NOMO-1 treated with dmso at 0.1 percent for 144 hours (cell line): Measurements from ENCODE around the gene C1QTNF5.
A peak's percentile ranks its signal among the peaks of the same experiment; 100 is the strongest.
"Not testable (repeated sequence)": the region's sequence is repeated elsewhere in the genome, so short reads cannot be mapped to it uniquely, and the experiment has no call there.

Source experiments
- DNase-seq: peaks from one replicate; lab custom pipeline; 2025; ENCODE audit not compliant: unreplicated experiment; lab: John Stamatoyannopoulos, UW

C1QTNF5 gene, protein sequence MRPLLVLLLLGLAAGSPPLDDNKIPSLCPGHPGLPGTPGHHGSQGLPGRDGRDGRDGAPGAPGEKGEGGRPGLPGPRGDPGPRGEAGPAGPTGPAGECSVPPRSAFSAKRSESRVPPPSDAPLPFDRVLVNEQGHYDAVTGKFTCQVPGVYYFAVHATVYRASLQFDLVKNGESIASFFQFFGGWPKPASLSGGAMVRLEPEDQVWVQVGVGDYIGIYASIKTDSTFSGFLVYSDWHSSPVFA

DNA sequence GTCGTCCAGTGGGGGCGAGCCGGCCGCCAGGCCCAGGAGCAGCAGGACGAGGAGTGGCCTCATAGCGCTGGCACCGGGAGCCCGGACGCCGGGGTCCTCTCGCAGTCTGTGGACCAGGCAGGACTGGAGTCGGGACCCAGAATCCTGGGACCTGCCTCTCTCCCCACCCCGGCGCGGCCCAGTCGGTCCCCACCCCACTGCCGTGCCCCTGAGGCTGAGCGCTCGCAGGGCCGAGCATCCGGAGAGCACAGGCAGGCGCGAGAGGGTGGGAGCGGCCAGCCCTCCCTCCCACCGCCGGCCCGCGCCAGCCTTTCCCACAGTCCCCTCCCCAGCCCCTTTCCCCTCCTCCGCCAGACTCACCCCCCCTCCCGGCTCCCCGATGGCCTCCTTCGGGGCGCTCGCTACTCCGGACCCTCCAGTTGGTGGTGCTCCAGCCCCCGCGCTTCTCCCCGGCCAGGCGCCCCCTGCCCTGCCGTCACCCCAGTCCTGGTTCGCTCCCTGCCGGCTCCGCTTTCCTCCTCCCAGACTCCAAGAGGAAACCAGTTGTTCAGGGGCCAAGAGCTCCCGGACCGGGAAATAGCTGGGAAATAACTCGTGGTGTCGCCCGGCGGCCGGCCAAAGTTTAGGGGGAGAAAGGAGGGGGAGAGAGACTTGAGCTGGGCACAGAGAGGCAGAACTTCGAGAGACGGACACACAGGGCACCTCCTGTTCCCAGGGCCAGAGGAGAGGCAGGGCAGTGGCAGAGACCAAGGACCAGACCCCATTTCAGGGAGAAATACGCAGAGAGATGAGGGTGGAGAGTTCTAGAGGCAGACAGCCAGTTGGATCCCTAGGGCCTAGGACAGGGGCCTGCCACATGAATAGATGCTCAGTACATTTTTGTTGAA, at the start of gene C1QTNF5:
C1QTNF5 (minus strand) TSS at position 549 of the 887 bp plus-strand sequence; CDS start at position 63, 486 bp downstream.
- no peak for DNase-seq

DNA sequence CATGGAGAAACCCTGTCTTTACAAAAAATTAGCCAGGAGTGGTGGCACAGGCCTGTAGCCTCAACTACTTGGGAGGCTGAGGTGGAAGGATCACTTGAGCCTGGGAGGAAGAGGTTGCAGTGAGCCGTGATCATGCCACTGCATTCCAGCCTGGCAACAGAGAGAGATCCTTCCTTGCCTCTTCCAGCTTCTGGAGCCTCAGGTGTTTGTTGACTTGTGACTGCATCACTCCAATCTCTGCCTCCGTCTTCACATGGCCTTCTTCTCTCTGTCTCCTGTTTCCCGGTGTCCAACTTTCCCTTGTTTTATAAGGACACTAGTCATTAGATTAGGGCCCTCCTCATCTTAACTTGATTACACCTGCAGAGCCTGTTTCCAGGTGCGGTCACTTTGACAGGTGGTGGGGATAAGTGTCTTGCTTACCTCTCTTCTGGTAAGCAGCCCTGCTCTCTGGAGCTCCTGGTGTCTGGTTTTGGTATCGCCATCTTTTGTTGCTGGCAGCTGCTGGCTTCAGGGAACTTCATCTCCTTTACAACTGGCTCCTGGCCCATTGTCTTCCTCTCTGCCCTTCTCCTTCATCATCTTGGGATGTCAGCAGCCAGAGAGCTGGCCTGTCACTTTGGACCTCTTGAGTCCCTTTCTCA, 49.0 kb upstream of the C1QTNF5 start:
- DNase-seq: no peak

DNA sequence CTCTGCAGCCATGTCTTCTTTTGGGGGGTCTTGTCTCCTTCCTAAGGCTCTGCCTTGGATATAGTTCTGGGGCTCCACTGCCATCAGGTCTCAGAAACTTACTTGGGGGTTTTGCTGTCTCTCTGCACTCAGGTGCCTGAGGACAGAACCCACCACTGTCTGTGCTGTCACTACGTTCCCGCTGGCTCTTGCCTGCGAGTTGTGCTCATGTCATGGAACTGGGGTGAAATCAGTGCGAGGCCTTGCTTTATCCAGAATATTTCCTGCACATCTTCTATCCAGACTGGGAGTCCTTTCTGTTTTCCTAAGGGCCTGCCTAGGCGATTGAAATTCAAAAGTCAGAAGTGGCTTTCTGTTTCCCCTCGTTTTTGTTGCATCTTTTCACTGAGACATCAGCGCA, 47.4 kb upstream of the C1QTNF5 start:
- no peak for DNase-seq

DNA sequence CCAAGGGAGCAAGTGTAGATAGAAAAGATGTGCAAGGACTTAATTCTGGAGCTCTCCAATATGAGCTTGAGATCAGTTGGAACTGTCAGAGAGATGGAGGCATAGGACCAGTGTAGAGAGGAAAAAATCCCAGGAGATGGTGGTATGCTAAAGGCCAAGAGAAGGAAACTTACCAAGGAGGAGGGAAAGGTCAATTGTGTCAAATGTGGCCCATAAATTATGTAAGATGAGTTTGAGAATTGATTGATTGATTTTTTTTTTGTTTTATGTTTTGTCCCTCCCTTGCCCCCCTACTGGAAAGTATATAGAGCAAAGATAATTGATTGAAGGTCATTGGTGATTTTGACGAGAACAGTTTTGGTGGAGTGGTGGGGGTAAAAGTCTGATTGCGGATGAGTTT, 43.6 kb upstream of the C1QTNF5 start:
- DNase-seq: no peak

DNA sequence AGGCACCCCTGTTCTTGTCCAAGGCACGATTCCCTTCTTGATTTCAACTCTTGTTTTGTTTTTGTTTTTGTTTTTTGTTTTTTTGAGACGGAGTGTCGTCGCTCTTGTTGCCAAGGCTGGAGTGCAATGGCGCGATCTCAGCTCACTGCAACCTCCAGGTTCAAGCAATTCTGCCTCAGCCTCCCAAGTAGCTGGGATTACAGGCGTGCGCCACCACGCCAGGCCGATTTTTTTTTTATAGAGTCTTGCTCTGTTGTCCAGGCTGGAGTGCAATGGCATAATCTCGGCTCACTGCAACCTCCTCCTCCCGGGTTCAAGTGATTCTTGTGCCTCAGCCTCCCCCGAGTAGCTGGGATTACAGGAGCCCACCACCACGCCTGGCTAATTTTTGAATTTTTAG, 41.8 kb upstream of the C1QTNF5 start:
- DNase-seq: not testable (repeated sequence)

DNA sequence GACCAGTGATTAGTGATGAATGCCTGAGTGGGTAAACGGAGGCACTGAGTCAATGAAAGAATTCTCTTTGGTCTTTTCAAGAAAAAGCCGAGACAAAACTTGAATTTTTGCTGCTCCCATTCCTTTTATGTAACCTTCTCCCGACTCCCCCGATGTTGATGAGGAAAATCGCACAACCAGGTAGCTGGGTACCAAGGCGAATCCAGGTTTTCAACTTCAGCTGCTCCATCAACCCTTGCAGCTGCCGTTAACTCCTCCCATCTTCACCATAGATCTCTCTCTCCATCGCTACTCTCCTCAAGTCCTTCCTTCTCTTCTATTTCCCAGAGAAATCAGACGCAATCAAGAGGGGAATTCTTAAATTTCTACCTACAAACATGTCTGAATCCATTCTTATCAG, 41.4 kb upstream of the C1QTNF5 start:
- no peak for DNase-seq

DNA sequence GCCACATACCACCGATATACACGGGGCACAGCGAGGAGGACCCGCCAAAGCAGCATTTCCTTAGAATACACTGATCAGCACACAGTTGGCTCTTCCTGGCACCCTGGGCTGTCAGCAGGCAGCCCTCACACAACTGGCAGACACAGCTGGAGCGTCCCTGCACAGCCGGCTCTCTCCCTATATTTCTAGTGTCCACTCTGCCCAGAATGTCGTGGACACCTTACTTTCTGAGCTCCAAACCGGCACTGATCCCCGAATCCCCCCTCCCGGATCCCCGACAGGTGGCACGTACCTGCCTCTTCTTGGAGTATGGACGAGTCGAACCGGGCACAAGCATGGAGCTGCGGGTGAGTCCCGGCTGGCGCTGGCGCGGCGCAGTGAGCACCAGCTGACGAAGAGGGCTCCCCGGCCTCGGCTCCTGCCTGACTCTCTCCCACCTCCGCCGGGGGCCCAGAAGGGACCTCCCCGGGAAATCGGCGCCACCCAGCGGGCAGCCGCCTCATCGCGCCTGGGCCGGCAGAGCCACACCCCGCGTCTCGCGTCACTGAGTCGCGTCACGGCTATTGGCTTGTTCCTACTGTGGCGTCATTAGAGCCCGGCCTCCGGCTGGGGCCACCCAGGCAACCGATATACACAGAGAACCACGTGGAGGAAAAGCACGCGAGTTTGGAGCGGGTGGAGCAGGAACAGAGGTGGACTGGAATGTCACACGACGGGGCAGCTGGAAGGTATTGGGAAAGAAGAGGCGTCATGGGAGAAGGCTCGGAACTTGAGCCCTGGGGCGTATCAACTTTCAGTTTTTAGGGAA, 40.7 kb upstream of the C1QTNF5 start, which contains the start of gene USP2:
USP2 (minus strand) TSS at position 510 of the 808 bp plus-strand sequence. CDS start 8,210 bp downstream, outside the sequence.
- peak; percentile 83 for DNase-seq

DNA sequence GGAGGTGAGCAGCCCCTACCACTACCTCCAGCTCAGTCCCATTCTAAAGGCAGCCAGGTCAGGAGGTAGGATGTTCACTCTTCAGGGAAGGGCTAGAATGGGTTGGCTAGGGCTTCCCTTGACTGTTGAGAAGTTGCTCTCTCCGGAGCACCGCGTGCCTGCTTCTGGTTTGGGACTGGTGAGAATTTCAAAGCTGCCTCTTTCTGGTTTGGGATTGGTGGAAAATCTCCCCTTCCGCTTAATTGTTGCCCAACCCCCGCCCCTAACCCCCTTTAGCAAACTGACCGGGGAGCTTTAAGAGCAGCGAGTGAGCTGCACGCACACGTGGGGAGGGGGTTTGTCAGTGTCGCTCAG, 40.1 kb upstream of the C1QTNF5 start:
- no peak for DNase-seq

DNA sequence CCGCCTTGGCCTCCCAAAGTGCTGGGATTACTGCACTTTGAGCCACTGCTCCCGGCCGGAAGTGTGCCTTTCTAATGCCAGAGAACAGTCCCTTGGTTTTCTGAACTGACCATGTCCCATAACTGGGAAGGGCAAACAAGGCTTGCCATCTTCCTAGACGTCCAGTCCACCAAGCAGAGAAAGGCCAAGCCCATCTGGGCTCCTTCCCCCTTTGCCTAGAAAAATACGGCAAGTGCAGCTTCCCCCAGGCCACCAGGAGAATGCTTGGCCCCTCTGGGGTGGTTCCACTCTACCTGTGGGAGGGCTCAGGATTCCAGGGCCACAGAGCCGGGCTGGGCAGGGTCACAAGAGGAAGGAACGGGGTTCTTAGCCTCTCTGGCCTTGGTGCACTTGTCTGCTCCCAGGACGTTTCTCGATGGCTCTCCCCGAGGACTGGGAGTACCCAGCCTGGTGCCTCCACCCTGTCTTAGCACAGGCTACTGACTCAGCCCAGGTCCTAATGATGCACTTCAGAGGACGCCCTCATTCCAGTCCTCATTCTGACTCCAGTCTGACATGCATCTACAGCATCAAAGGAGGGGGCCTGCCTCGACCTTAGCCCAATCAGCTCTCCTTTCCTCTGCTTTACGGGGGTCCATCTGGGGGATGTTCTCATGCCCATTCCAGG, 39.6 kb upstream of the C1QTNF5 start:
- no peak for DNase-seq

DNA sequence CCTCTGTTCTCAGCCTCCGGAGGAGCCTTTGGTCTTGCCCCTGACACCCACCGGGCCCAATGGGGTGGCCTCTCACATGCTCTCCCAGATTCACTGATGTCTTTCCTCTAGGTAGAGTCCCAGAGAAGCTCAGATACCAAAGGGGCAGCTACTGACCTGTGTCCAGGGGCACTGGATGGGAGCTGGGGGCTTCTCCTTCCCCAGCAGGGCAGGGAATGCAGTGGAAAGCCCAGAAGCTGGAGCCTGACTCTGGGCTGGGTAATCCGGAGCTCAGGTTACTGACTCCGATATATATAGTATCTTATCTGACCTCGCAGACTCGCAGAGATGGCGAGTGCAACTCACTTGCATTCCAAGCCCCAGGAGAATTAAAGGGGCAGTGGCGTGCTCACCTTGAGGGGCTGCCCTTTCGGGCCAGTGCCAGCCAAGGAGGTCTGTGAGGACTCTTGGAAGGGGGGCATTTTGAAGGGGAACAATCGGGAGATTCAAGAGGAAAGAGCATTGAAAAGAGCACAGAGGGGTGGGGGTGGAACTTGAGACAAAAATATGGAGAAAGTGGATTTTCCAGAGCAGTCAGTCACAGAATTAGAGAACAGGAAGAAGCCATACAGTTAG, 38.3 kb upstream of the C1QTNF5 start:
- no peak for DNase-seq

DNA sequence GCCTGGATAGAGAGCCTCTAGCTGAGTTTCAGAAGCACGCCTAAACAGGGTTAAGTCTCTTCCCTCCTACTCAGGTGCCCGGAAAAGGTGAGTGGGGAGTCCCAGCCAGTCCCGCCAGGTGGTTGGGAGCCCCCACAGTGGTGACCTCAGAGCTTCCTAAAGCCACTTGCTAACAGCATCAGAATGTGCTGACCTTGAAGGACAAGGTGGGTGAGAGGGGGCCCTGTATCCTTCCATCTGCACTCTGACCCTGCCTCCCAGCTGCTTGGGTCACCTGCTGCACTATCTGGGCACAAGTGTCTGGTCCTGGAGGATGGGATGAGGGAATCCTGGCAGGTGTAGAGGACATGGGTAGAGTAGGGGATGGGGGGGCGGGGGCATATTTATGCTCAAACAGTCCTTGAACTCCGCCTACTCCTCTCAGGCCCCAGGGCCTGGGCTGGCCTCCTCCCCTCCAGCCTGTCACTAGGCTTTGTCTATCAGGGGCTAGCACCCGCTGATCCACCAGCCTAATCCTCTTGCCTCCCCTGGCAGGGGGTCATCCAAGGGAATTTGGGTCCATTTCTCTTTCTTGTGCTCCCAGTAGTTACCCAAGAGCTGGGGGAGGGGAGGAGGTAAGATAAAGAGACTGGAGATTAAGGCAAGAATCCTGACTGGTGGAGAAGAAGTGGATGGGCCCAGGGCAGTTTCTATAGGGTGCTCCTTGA, 37.4 kb upstream of the C1QTNF5 start:
- DNase-seq: no peak

DNA sequence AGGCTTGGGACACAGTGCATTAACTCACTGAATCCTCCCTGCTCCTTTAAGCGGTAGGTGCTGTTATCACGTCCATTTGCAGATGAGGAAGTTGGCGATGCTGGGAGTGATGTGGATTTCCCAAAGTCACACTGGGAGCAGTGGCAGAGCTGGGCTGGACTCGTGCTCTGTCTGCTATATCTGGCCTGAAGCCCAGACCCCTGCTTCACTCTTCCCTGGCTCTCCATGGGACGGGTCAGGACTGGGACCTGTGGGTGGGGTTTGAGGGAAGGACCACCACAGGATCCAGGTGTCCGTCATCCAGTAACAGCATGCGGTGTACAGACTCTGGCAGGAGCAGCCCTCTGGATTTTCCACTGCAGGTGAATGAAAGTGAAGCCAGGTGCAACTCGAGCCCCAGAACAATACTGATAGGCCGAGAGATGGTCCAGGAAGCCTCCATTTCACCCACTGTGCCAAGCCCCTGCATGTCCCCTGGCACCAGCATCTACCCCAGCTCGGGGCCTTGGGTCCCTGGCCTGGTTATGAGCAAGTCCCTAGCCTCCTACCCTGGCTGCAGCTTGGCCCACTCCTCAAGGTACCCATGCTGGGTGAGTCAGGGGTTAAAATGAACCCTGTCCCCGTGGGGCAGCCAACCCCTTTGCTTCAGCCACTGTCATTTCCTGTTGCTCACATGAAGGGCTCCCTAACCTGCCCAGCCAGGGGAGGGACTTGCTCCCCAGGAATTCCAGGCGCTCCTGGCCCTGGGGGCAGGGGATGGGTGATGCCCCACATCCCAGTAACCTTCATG, 36.6 kb upstream of the C1QTNF5 start:
- no peak for DNase-seq

DNA sequence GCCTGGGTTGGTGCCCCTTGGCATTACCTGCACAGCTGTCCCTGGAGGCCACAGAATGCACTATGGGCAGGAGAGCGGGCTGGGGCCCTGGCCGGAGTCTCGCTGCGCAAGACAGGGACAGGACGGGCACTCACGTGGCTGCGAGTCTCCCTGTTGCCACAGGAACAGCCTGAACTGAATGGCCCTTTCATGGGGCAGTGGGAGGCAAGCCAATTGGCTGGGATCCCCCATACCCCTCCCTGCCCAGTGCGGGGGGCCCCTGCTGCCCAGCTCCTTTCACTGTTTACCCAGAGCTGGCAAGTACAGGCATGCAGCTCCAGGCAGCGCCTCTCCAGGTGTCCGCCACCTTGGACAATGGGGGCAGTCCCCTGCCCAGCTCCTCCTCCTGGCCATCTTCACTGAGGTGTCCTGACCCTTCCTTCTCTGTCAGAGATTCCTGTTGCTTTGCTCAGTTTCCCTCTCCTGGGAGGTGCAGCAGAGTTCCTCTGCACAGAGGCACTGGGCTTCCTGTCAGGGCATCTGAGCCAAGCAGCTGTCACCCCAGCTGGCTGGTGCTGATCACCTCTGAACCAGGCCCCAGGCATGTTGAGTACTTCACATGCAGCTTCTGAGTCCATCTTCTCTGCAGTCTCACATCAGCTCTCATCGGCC, 35.6 kb upstream of the C1QTNF5 start:
- DNase-seq: no peak

DNA sequence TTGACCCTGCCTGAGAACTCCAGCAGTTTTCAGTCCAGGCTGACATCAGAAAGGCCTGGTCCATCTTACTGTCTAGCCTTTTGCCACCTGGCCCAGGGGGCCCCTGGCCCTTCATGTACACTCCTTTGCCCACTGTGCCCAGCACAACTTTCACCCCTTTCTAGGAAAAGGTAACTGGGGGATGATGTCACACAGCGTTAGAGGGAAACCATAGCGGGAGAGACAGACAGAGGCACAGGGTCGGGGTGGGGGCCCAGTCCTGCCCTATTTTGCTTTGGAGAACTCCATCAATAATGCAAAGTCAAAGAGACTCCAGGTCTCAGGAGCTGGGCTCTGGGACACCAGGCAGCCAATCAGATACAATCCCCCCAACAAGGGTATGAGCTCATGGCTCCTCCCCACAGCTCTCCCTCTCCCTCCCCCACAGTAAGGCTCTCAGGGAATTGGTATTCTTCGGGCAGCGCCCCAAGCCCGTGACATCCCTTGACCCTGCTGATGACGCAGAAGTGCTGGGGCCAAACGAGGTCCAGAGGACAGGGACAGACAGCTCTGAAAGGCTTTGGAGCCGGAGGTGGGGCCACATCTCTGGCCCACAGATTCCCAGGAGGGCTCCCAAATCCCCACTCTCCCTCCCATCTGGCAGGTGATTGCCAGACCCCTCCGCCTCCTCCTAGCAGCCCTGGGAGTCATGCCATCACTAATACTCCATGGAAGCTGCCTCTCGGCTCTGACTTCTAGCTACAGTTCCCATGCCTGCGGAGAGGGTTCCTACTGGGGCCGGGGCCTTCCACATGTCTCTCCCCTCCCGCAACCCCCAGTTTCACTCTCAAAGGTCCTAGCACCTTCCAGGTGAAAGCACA, 34.9 kb upstream of the C1QTNF5 start:
- no peak for DNase-seq

DNA sequence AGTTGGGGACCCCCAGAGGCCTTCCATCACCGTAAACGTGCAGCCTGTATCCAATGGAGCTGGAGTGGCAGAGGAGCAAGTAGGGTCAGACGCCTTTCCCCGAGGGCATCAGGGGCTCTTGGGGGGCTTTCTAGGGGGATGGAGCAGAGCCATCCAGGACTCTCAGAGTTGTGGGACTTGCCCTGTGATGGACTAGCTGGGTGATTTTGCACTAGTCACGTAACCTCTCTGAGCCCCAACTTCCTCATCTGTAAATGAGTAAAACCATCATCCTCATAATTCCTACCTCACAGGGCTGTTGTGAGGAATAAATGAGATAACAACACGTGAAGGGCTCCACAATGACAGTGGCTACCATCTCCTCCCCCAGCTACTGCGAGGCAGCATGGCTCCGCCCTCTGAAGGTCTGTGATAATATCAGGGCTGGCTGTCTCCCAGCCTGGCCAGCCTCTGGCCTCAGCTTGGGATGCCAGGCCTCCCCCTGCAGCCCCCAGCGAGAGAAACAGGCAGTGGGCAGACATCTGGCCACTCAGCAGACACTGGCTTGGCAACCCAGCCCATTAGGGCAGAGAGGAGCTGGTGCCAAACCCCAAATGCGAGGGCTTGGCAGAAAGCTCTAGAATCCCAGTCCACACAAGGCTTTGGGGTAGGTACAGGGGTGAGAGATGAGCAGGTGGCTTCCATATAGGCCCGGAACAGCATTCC, 34.1 kb upstream of the C1QTNF5 start:
- DNase-seq: no peak

DNA sequence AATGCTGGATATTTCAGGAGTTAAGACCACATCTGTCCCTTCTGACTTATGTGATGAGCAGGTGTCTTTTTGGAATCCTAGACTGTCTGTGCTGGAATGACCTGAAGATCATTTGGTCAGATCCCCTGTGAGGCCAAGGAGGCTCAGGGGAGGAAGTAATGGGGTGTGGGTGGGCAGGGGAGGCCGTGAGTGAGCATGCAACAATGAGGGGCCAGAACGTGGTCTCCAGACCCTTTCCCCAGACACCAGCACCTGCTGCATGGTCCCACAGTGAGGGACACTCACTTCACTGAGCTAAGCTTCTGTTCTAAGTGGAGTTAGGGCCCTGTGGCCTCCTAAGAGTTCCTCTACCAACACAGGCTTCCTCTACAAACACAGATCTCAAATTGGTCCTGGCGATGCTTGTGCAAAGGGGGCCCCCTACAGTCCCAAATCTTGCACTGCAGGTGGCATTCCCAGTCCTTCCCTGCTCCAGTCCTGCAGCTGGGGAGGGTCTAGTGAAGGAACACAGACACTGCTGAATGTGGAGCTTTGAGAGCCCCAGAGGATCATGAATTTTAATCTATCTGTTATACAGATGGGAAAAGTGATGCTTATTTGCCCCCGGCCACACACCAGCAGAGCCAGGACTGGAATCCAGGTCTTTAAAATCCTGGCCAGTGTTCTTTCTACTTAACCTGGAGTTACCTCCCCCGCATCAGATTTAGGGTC, 33.4 kb upstream of the C1QTNF5 start:
- DNase-seq: peak; percentile 12
